Fibroblast of skin of left biceps (primary cell): ENCODE results near the gene COL4A1.

Source experiments
- DNase-seq, 2 experiments: peaks; one replicate each; pipeline ENCODE4 v3.0.0-alpha.2; 2013; ENCODE audit warnings: low read depth in 2 of 2

COL4A1 gene

DNA sequence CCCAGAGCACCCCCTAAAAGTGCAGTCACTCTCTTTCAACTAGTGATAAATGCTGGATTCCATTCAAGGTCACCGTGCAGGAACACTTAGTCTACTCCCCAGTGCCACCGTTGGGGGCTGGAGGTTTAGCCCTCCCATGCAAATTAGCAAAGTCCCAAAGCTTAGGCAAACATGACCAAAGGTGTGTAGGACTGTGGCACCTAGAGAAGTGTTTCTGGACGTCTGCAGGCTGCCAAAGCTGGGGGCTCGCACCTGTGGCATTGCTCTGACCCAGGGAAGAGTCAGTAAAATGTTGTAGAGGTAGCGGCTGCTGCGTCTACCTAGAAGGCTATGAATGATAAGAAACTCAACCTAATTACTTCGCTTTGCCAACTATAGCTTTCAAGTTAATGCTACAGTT lies 13.9 kb downstream of the COL4A1 start:
- DNase-seq = no peak

DNA sequence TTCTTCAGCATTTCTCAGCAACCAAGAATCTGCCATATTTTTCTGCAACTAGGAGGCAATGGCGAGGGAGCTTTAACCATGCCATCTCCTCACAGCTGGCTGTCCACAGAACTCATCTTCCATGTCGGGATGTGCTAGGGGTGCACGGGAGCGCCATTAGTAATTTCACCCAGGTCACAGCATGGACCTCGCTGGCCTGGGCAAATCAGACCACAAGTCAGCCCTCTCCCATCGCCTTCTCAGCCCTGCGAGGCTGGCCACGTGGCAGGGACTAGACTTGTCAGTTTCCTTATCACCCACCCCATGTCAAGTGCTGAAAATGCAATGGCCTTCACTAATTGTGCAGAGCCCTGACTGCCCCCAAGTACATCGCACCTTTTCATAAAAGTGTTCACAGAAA lies 15.7 kb downstream of the COL4A1 start:
- no peak for DNase-seq

DNA sequence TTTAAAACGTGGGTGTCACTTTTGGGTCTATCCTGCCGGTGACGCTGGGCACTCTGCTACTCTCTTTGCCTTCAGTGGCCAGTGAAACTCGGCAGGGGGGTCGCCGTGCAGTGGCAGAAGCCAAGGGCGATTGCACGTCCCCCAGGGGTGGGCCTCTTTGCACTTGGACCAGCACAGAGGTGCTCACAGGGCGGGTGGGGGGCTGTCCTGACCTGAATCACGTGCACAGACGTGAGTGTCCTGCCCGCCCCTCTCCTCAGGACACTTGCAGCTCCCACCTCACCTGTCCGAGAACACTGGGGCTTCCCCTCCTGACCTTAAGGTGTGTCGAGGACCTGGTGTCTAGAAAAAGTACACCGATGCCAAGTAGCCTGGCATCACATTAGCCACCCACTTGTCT lies 16.1 kb downstream of the COL4A1 start:
- no peak for DNase-seq

DNA sequence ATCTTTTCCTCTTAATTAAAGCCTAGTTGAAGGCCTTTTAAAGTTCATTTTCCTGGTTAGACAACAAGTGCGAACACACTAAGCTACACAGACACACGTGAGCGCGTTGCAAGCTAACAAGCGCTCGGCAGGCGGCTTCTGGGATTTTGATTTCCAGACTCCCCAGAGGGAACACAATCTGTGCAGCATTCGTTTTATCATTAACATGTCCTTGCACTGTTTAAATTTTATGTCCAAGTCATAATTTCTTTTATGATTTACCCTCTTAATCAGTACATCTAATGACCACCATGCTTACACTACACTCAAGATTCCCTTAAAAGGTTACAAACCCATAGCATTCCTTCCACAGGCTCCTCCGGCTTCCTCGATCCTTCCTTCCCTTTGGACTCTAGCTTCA lies 16.8 kb downstream of the COL4A1 start:
- DNase-seq = no peak

DNA sequence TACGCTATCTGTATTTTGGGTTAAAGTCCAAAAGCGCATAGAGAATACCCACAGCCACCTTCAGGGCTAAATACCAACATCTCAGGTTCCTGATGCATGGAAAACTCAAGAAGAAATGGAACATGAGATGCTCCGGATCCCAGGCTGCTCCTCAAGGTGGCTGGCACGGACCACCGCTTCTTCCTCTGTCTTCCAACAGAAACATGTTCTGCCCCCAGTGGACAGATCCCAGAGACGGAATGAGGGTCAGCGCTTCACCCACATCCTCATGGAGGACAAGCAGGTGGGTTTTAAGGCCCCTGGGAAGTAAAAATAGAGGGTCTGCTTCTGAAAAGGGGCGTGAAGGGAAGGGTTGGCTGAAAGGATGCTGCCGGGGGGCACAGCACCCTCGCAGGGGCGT lies 17.3 kb downstream of the COL4A1 start:
- DNase-seq = no peak

DNA sequence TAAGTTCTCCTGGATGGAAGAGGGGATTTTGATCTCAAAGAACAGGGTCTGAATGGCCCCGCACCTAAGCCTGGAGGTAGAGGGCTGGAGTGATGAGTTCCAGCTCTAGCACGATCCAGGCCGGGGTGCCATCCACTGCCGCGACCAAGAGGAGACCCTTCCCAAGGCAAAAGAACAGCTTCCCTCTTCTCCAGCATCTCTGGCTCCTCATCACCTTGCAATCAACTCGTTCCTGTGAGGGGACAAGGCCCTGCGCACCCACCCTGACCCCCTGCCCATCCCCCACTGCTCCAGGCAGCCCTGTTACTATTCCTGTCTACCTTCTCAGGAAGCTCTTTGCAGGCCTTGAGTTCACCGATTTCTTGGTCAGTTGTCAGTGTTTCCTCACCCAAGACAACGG lies 17.8 kb downstream of the COL4A1 start:
- DNase-seq = no peak

DNA sequence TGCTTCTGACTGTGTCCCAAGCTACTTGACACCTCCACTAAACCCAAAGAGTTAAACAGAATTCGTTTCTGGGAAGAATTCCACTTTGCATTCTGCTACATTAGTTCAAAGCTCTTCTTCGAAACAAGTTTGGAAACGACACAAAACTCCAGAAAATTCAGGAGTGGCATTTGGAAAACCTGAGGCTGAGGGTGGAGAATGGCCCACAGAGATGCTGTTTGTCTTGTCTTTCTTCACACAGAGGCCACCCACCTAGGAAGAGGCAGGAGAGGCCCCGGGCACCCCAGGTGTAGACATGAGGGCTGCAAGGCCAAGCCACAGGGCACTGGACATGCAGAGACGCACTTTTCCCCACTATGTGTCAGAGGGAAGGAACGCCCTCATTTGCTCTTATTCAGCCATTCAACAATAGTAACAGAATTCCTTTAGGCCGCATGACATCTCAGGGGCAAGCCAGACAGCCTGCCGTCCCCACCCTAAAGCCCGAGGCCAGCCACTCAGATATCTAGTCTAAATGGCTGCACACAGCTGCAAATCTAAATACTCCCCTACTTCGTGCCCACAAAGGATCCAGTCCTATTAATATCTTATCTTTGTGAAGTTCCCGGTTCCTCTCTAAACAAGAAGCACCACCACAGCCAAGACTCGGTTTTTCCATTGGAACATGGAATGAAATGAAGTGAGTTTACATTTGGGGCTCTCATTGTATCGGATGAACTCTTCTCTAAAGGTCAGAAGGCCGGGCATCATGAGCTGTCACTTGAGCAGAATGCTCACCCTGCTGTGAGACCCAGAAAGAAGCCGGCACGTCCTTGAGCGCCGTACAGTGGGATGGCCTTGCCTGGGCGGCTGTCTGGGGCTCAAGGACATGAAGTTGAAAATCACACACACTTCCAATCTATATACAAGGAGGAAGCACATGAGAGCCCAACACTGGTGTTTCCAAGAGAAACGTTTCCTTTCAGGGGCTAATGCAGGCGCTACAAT lies 19.8 kb downstream of the COL4A1 start:
- DNase-seq = no peak

DNA sequence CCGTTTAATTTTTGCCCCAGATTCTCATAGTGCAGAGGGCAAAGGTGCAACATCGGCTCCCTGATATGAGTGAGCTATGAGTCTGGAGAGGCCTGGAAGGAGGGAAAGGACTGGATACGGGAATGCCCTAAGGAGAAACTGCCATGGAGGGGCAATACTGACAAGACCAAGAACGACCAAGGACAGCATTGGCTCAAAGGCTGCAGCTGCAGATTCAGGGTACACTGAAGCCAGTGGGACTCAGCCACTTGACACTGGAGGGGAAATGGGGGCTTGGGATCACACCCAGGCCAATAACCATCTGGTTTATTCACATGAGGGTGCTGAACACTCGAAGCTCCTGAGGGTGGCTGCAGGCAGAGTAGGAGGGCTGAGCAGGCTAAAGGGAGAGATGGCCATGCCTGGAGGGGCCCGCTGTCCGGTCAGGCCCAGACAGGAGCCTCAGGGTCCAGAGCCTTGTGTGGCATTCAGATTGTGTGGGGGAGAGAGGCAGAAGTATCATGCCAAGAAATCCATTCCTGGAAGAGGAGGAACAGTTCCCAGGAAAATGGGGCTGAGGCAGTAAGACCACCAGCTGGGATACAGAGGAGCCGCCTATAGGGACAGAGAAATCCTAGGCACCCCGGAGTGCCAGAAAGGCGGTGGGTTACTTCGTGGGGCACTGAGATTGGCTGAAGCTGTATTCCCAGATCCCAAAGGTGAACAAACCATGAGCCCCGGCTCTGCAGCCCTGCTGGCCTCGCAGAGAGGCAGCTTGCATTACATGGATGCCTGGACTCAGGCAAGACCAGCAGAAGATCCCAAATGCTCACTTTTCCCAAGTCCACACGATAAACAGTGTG lies 20.7 kb downstream of the COL4A1 start:
- DNase-seq = no peak

DNA sequence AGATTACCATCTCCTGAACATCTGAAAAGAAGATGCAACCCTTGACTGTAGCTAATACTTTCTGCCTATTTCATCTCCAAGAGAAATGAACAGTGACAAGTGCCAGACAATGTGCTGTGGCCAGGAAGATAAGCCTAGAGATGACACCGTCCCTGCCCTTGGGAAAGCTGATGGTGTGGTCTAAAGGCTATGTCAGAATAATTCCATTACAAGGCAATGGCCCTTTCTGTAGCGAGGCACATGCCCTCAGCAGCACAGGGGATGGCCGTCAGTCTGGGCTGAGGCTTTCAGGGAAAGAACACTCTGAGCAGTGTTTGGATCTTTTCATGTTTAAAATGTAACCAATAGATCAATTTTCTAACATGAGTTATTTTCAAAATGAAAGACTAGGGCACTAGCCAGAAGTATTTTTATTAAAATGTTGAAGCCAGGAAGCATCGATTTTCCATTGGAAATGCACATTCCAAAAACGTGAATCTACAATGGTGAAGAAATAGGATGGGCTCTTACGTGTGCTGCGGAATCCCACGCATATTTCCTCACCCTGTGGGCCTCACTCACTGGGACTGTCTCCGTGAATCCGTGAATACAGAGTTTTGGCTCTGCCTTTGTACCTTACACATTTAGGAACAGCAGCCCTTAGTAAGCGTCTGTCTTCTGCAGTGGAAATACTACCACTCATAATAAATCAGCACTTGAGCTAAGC lies 22.0 kb downstream of the COL4A1 start:
- DNase-seq = peak in 1 of 2 experiments; percentile 30

DNA sequence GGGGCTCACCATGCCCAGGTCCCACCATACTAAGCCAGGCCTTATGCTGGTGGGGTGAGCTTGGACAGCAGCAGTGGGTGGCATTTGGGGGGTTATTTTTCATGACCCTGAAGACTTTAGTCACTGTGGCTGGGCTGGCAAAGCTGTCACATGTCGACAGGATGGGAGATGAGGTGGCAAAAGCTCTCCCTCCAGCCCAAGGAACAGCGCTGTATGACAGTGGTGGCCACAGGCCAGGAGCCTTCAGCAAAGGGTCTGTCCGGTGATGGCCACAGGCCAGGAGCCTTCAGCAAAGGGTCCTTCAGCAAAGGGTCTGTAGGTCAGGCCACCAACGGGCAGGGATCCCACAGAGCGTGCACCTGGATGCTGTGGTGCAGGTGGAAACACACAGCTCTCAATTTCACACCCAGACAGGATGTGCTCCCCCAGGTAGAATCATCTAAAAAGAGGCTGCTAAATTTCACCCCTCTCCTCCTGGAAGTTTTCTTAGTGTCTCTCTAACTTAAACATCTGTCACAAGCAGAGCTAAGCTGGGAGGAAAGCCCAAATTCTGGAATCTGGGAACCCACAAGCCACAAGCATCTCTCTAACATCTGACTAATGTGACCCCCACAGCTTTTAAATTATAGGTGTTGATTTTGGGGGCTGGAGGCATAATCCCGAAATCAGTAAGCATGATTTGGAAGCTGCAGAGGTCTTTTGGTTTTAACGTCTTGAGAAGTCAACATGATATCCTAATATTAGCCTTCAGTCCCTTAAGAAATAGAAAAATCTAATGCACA lies 23.0 kb downstream of the COL4A1 start:
- peak; percentile 96 to 97 for DNase-seq

DNA sequence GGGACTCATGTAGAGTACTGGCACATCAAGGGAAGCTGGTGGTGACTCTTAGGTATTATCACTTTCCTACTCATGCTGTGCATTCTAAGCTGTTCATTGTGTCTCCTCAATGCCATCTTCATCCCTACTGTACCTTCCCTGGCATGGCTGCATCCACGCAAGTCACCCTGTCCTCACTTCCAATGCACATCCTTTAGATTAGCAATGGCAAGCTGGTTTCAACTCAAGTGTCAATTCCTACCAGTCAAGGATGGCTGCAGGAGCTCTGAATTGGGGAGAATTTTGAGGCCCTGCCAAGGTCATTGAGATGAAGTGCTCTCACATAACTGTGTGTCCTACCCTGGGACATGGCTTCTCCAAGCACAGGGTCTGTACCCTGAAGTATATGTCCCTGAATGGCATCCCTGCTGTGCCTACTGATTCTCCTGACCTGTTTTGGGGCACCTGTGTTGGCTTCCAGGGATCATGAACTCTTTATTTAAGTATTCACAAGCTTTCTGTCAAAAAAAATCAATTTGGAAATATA lies 24.6 kb downstream of the COL4A1 start:
- no peak for DNase-seq

DNA sequence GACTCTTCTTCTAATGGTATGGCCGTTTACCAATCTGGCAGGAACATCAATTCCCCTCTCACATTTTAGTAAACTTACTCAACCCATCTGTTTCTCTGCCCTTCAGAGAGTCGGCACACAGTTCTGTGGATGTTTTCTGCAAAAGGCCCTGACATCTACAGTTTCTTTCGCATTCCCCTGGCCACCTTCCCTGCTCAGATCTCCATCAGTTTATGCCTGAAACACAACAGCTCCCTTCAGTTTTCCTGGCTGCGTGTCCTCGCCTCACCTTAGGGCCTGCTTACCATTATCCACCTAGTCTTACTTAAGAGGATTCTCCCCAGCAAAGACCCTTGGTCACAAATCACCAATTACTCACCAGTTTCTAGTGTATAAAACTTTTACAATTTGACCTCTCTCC lies 25.2 kb downstream of the COL4A1 start:
- no peak for DNase-seq

DNA sequence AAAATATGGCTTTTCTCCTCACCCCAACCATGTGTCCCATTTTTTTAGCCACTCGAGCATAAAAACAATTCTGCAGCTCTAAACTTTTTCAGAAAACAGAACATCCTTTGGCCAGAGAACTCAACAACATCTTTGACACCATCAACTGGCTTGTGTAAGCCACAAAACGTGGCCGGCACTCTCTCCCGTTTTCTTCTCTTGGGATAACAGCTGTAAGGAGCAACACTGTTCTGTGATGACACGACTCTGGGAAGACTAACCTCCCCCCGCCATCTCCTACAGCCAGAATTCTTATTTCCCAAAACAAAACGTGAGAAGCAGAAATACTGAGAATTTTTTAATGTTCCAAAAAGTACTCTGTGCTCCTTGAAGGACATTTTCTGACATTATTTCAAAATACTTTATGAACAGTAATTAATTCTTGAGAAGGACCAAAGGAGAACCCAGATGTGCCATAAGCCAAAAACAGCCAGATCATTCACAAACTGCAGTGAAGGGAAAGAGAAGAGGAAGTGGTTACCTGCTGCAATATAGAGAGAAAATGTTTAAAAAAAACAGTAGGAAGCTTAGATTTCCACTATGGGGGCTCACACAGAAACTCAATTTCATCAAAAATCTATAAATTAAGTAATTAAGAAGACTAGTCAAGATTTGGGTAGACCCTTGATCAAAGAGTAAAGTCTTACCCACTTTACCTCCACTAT lies 25.8 kb downstream of the COL4A1 start:
- DNase-seq = no peak

DNA sequence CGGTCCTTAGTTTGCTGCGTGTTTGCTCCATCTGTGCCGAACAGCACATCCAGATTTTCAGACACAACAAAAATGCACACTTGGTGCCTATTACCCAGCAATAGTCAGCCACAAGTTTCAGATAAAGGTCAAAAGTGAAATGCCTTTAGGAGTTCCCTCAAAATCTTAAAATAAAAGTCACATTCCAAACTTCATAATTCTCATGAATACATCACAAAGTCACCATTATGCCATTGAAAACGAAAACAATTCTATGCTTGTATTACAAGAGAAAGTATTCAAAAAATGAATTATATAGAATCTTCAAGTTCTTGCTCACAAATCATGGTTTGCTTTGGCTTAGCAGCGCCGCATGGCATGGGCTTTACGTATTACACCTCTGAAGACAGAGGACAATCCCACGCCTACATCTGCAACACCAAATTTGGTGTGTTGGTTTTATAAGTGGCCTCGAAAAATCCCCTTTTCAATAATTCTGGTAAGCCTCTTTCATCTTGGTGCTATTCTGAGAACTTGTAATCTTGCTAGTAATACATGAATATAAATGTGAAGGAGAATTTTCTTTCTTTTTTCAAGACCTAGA lies 26.6 kb downstream of the COL4A1 start:
- no peak for DNase-seq

DNA sequence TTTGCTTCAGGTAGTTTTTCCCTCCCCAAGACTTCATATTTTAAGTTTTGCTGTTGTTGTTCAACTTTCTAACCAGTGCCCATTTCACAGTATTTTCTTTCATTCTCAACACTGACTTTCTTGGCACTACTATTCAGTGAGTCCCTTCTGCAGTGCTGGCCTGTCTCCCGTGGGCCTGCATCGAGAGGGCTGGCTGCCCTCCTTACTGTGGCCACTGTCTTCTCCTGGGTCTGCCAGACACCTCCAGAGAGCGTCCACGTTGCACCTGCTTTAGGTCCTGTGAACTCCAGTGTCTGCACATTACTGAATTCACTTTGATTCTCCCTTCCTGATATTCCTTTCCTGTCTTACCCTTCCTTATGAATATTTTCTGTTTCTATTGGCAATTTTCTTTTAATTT lies 27.3 kb downstream of the COL4A1 start:
- DNase-seq = no peak

DNA sequence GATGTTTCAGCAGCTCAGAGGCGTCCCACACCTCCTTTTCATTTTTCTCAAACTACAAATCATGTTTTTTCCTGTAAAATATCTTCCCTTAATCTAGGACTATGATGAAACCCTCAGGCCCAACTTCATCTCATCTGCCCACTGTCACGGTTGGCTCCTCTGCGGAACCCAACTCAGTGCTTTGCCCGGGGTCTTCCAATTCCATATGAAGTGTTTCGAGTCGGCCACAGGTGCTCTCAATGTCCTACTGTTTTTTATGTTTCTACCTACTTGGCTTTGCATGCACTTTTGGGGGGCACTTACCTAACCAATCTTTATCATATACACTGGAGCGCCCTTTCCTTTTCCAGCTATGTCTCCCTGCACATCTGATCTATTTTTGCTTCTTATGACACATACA lies 28.1 kb downstream of the COL4A1 start:
- DNase-seq = no peak

DNA sequence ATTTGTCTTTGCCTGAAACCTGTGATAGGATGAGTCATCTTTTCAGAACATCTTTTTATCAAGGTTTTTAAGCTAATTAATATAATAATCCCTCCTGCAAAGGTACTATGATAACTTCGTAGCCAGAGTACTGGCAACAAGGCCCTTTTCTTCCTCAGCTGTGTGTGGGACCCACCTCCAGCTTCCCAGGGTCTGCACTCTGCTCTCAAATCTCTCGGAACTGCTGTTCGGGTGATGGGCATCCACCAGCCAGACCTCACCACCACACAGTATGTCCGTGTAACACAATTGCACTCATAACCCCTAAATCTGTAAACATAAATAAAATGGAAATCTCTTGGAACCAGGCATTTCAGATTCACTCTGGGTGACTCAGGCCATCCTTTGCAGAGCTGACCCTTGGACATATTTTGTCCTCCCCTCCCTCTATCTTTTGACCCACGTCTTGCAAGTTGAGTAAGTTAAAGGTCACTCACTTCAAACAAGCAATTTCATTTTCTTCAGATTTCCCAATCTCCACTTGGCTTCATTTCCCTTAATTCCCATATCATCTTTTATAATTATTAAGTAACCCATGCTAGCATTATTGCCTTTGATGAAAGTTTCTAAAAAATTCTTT lies 29.5 kb downstream of the COL4A1 start:
- DNase-seq = no peak

DNA sequence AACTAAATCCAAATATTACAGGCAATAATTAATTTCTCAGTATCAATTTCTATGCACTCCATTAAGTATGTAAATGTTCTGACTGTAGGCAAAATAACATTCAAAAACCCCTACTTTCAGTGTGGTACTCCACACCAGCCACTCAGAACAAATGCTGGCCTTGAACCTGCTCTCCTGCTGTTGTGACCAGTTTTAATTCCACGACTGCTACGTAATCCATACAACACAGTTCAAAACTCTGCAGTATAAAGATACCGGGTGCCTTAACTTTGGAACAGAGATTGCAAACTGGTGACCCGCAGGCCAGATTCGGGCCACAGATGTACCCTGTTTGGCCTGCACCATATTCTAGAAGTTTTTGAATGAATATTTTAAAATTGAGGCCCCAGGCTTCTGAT lies 30.4 kb downstream of the COL4A1 start:
- no peak for DNase-seq

DNA sequence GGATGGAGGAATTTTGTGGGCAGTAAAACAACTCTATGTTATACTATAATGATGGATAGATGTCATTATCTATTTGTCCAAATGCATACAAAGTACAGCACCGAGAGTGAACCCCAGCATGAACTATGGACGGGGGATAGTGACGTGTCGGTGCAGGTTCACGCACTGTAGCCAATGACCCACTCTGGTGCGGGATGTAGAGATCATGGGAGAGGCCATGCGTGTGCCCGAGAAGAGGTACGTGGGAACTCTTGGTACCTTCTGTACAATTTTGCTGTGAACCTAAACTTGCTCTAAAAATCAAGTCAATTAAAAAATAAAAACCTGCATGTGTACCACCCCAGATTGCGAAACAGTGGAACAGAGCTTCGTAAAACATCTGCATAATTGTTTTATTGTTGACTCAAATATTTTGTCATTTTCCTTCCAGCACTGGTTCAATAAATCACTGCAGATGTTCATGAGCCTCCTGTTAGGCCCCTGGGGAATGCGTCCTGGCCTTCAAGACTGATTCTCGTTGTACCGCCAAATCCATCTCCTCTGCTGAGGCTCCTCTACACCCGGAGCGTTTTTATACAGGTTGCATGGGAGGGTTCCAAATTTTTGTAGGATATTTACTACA lies 30.9 kb downstream of the COL4A1 start:
- DNase-seq = no peak
